ENCODE measurements around the gene SSX4.
"Not testable (repeated sequence)": the region's sequence is repeated elsewhere in the genome, so short reads cannot be mapped to it uniquely, and the experiment has no call there.

GRCh38 chrX:48383239-48383638 is at the start of gene SSX4:
- not testable (repeated sequence) for TF ChIP-seq SP1 (IDR thresholded peaks at IDR 0.05; ENCODE audit: low read depth); SIN3A (IDR thresholded peaks at IDR 0.05; ENCODE audit: low read depth); EZH2 (IDR thresholded peaks at IDR 0.05); CTCF (IDR thresholded peaks at IDR 0.05 in 2 of 3, conservative IDR thresholded peaks at IDR 0.05 in 1 of 3; ENCODE audit: borderline replicate concordance in 1 of 3, insufficient read depth in 1 of 3, low read depth in 2 of 3, low read length in 2 of 3); REST (IDR thresholded peaks at IDR 0.05; ENCODE audit: low read depth); POLR2A (IDR thresholded peaks at IDR 0.05; ENCODE audit: borderline replicate concordance, extremely low read depth, insufficient read depth, insufficient read length); POLR2AphosphoS5 (IDR thresholded peaks at IDR 0.05; ENCODE audit: low read depth, low read length); EZH2phosphoT487 (IDR thresholded peaks at IDR 0.05; ENCODE audit: borderline replicate concordance); RAD21 (IDR thresholded peaks at IDR 0.05; ENCODE audit: low read depth)

All from HCT116 (cell line).